Thyroid gland (tissue), 4 donors: ENCODE data around the gene CCDC86. TPM values are rescaled to one million over a fixed set of nuclear protein-coding genes. Genes with fewer than 3 reads are reported as not detected.

Experiments used
- DNase-seq, 2 donors: peaks; one replicate each; pipeline ENCODE4 v3.0.0-alpha.2; 2019
- H3K27ac ChIP-seq, 3 donors: fragments of 200-600 bp; sonication (generic); 1 replicate in 2 of 3; 2 replicates in 1 of 3; pipeline ENCODE4 v1.5.1; 2016 to 2019; ENCODE audit warnings: mild to moderate bottlenecking in 1 of 3, moderate library complexity in 1 of 3
- H3K27me3 ChIP-seq: fragments of 200-600 bp; sonication (generic); one replicate; pipeline ENCODE4 v1.5.1; 2019
- H3K36me3 ChIP-seq, 2 donors: fragments of 200-600 bp; sonication (generic); one replicate each; pipeline ENCODE4 v1.5.1; 2016 to 2019
- H3K4me1 ChIP-seq, 2 donors: fragments of 200-600 bp; sonication (generic); one replicate each; pipeline ENCODE4 v1.5.1; 2017 to 2019
- H3K4me3 ChIP-seq, 3 donors: fragments of 200-600 bp; sonication (generic); replicated peaks in 1 of 3; 1 replicate in 2 of 3; 2 replicates in 1 of 3; pipeline ENCODE4 v1.5.1; 2016; ENCODE audit warnings: mild to moderate bottlenecking in 1 of 3
- H3K9me3 ChIP-seq: fragments of 200-600 bp; sonication (generic); one replicate; pipeline ENCODE4 v1.5.1; 2017
- CTCF ChIP-seq, 6 experiments: fragments of 200-600 bp in 3 of 6; fragments of 450-650 bp in 3 of 6; sonication (generic) in 3 of 6; IDR thresholded peaks; one replicate each; pipeline ENCODE4 v1.5.1; 2016 to 2019; ENCODE audit warnings: antibody characterized with exemption in 6 of 6, mild to moderate bottlenecking in 2 of 6, inconsistent platforms in 1 of 6, moderate library complexity in 1 of 6
- POLR2A ChIP-seq, 2 donors: fragments of 450-650 bp; IDR thresholded peaks; one replicate each; pipeline ENCODE4 v1.6.1; 2017; ENCODE audit warnings: antibody characterized with exemption in 2 of 2, mild to moderate bottlenecking in 2 of 2, moderate library complexity in 1 of 2
- WGBS, 2 donors: methylation state at CpG; one replicate each; pipeline ENCODE4 v1.1.5; 2017; 5-methylcytosine and 5-hydroxymethylcytosine counted together
- intact Hi-C: fragments of 100-400 bp; cut with DNase I; formaldehyde crosslinking; loops from one replicate; pipeline ENCODE4 v1.15.1; 2023
- total RNA-seq, 4 donors: library from RNA; depleted of rRNA; stranded (reverse); fragments of >200 nt; gene quantifications; one replicate each; pipeline ENCODE4 v1.2.3, GENCODE V29; 2016

CCDC86 gene
- total RNA-seq, 4 donors from 2014 or later = 6.7 to 19.6 (median 14.2) TPM

DNA sequence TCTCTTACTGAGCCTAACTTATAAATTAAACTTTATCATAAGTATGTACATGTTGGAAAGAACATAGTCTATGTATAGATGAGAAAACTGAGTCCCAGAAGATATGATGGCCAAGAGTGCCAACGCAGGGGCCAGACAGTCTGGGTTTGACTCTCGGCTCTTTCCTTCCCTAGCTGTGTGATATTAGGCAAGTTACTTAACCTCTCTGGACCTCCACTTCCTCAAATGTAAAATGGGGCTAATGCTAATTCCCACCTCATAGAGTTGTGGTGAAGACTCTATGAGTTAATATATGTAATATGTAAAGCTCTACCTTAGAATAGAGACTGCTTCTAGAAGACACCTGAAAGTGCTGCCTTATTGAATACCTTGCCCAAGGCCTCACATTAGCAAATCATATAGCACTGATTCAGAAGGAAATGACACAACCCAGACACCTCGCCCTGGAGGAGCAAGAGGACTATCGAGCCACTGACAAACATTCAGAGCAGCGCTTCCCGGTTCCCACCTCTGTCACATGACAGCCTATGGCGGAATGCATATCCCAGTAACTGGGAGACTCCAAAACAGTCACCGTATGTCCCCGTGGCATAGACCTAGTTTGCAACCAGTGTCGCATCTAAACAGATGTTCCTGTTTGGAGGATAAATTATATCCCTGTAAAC, 11.3 kb upstream of the CCDC86 start:
- no peaks in the 10 kb centered on the region for H3K9me3 ChIP-seq
- no peak for TF ChIP-seq CTCF (IDR thresholded peaks at IDR 0.05)
- TF ChIP-seq POLR2A (IDR thresholded peaks at IDR 0.05) = no peak
- H3K4me1 ChIP-seq = no peaks in the 10 kb centered on the region
- intact Hi-C loops = loop anchor here (5.0 kb wide), 1 partner anchor 302 kb away; no protein-coding TSS in a partner anchor
- H3K4me3 ChIP-seq = no peak overlapping the region
- H3K36me3 ChIP-seq = no peaks in the 10 kb centered on the region
- no peaks in the 10 kb centered on the region for H3K27me3 ChIP-seq
- WGBS, 2 donors = 36 to 43% methylated on average over 10 of the region's 10 CpGs
- no peak for DNase-seq
- no peak overlapping the region for H3K27ac ChIP-seq

DNA sequence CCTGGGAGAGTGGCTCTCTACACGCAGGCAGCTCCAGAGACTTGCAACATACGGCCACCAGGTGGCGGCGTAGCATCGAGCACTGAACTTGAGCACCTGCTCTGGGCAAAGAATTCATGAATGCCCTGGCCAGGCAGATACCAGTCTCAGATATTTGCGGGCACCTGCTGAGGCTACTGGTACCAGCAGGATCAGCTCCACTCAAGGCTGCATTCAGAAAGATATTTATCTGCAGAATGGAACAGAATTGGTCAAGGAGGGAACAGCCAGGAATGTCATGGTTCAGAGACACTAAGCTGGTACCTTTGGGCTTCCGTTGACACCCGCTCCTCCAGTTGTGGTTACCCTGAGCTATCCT, 10.8 kb upstream of the CCDC86 start:
- 14 to 18% methylated on average over 8 of the region's 8 CpGs for WGBS, 2 donors
- H3K4me1 ChIP-seq = no peaks in the 10 kb centered on the region
- intact Hi-C loops = loop anchor here (5.0 kb wide), 1 partner anchor 301 kb away; no protein-coding TSS in a partner anchor
- H3K27me3 ChIP-seq = no peaks in the 10 kb centered on the region
- no peak overlapping the region for H3K4me3 ChIP-seq
- H3K36me3 ChIP-seq = no peaks in the 10 kb centered on the region
- no peak overlapping the region for H3K27ac ChIP-seq
- H3K9me3 ChIP-seq = no peaks in the 10 kb centered on the region
- TF ChIP-seq POLR2A (IDR thresholded peaks at IDR 0.05) (no peak), CTCF (IDR thresholded peaks at IDR 0.05) (peak; percentile 83 to 96 (median 88))
- peak; percentile 85 to 90 for DNase-seq

- no peaks in the 10 kb centered on the region for H3K27me3 ChIP-seq
- TF ChIP-seq CTCF (IDR thresholded peaks at IDR 0.05) (no peak), POLR2A (IDR thresholded peaks at IDR 0.05) (no peak)
- no peaks in the 10 kb centered on the region for H3K9me3 ChIP-seq
- no peak overlapping the region for H3K27ac ChIP-seq
- WGBS, 2 donors = 53 to 56% methylated on average over 7 of the region's 7 CpGs
- no peak for DNase-seq
- H3K4me3 ChIP-seq = no peak overlapping the region
- H3K4me1 ChIP-seq = no peaks in the 10 kb centered on the region
- H3K36me3 ChIP-seq = no peaks in the 10 kb centered on the region
- intact Hi-C loops = loop anchor here (5.0 kb wide), 1 partner anchor 301 kb away; no protein-coding TSS in a partner anchor
Observed at GRCh38 chr11:60831501-60832079, 10.3 kb upstream of the CCDC86 start.

DNA sequence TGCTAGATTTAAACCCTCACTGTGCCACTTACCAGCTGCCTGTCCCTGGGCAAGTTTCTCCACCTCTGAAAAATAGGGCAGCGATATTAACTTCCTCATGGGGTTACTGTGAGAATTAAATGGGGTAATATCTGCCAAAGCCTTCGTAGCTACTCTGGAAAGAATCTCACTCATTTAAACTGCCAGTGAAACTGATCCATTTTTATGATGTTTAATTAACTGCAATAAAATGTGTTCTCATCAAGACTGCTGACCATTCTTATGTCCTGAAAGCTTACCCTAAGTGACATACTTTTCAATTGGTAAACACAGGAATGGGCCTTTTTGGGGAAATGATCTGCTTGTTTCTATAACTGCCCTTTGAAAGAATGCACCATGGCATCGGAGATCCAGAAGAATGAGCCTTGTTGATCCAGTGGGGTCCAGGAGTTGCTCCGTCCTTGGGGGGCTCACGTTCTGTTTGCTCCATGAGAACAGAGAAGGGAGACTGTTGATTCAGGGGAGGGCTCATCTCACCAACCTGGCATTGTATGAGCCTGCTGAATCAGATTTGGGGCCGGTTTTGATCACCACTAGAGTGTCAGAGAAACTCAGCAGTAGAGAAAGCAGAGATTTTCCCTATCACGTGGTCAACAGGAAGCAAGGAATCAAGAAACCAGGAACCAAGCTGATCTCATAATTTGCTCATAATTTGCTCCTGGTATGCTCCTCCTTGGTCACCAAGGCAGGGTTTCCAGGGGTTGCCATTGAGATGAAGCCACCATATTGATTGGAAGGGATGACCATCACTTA, 7.0 kb upstream of the CCDC86 start:
- Histone ChIP-seq H3K27ac (no peak overlapping the region), H3K4me3 (no peak overlapping the region), H3K9me3 (no peaks in the 10 kb centered on the region), H3K36me3 (no peaks in the 10 kb centered on the region), H3K27me3 (no peaks in the 10 kb centered on the region), H3K4me1 (no peaks in the 10 kb centered on the region)
- intact Hi-C loops = loop anchor here (5.0 kb wide), 1 partner anchor 297 kb away; no protein-coding TSS in a partner anchor
- no peak for DNase-seq
- WGBS, 2 donors = 67% methylated on average over 7 of the region's 7 CpGs
- TF ChIP-seq POLR2A (IDR thresholded peaks at IDR 0.05) = no peak
- no peak for TF ChIP-seq CTCF (IDR thresholded peaks at IDR 0.05)

DNA sequence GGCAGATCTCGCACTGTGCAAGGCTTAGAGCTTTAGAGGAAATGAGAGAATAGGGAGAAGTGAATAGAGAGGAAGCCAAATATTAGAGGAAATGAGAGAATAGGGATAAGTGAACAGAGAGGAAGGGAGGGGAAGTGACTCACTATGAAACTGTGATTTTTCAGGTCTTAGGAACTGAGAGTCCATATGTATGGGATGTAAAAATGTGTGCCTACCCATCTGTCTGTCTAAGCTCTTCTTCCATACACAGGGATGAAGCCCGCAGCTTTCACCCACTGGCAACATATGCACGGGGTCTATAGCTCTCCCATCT, 6.4 kb upstream of the CCDC86 start:
- WGBS, 2 donors = 64 to 79% methylated on average over 3 of the region's 3 CpGs

More for the DNA sequence above, 6.4 kb upstream of the CCDC86 start:
- Histone ChIP-seq H3K9me3 (no peaks in the 10 kb centered on the region), H3K36me3 (no peaks in the 10 kb centered on the region), H3K27ac (no peak overlapping the region), H3K4me3 (no peak overlapping the region), H3K4me1 (peaks cover under 1 to 1% of the 10 kb centered on the region in 2 donors), H3K27me3 (no peaks in the 10 kb centered on the region)
- no peak for DNase-seq
- TF ChIP-seq POLR2A (IDR thresholded peaks at IDR 0.05) (no peak), CTCF (IDR thresholded peaks at IDR 0.05) (no peak)
- intact Hi-C loops = no loop called here
